Eye (tissue), 1 donor: ENCODE results near the gene KNSTRN.

ENCODE experiments used
- DNase-seq: peaks from one replicate; pipeline ENCODE4 v3.0.0-alpha.2; 2015

KNSTRN gene

GRCh38 chr15:40399370-40399769 lies 16.8 kb downstream of the KNSTRN start:
- DNase-seq: no peak

- peak; percentile 97 for DNase-seq
Measured at GRCh38 chr15:40405501-40406381, 23.2 kb downstream of the KNSTRN start, which contains the start of gene IVD. TSS of gene IVD (plus strand) at chr15:40405795. CDS start at chr15:40405828, 33 bp downstream.

GRCh38 chr15:40407330-40407990 lies 24.9 kb downstream of the KNSTRN start:
- no peak for DNase-seq

- no peak for DNase-seq
Measured at GRCh38 chr15:40409366-40409765, 26.8 kb downstream of the KNSTRN start.

DNA sequence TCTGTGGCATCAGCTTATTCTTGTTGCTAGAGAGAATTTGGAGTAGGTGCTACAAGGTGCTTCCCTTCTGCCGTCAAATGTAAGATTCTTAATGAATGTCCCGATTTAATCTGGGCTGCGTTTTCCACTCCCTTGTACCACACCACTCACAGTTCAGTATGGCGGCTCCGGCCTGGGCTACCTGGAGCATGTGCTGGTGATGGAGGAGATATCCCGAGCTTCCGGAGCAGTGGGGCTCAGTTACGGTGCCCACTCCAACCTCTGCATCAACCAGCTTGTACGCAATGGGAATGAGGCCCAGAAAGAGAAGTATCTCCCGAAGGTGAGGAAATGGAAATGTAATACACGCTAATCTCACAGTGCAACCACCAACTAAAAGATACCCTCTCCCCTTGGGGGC lies 28.0 kb downstream of the KNSTRN start:
- no peak for DNase-seq

DNA sequence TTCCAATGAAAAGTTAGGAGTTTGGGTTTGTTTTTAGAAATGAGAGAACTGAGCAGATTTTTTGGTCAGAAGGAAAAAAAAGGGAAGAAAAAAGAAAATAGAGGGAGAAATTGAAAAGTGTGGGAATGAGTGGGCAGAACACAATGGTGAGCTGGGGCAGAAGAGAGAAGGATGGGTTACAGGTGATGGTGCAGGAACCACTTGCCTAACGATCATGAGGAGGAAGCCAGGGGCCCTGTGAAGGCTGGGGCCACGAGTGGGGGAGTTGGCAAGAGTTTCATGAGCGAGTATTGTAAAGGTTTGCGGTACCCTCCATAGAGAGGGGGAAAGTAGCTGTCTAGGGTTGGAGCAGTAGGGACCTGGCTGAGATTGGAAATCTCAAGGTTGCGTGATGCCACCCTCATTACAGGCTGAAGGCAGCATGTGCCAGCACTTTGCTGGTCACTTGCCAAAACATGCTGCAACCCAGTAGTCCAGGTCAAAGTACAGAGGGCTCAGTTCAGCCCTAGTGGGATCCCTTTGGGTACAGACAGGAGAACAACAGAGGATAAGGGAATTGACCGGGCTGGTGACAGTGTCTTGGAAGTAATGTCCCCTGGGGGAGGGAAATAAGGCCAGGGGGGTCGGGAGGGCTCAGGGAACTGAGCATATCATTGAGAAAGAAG lies 29.7 kb downstream of the KNSTRN start:
- DNase-seq: no peak

DNA sequence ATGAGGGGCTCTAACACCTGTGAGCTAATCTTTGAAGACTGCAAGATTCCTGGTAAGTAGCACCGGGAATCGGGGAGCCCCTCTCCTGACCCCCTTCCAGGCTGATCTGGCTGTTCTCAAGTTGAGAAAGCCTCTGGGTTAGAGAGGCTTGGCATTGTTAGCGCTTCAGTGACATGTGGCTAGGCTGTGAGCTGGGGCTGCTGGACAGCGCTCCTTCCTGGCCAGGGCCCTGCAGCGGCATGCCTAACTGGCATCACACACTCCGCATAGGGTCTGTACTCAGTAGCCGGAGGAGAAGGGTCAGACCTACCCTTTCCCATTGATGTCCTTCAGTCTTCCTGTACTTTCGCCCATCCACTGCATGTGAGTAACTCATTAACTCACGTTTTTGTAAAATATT lies 30.5 kb downstream of the KNSTRN start:
- no peak for DNase-seq

DNA sequence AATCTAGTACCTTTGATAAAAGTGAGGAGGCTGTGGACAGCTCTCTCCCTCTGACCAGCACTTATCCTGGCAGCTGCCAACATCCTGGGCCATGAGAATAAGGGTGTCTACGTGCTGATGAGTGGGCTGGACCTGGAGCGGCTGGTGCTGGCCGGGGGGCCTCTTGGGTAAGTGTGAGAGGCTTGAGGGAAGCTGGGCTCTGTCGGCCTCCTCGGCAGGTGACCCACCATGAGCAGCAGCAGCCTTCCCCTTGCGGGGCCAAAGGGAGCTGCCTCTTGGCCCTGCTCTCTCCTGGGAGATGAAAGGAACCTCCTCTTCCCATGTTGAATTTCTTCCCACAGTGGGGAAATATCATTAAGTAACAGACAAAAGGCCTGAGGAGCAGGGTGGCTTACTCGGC lies 32.3 kb downstream of the KNSTRN start:
- no peak for DNase-seq

DNA sequence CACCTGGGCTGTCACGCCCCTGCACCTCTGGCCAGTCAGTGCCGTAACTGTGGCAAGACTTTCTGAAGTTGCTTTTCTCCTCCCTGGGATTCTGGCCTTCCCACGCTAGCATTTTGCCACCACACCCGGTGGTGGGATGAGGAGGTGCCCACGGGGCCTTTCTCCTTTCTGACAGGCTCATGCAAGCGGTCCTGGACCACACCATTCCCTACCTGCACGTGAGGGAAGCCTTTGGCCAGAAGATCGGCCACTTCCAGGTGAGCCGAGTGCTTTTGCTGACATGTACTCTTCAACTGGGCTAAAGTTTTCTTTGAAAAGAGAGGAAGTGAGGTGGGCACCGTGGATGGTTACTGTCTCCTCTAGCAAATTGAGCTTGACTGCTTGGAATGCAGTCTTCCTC lies 32.7 kb downstream of the KNSTRN start:
- DNase-seq: no peak

GRCh38 chr15:40416056-40416455 lies 33.5 kb downstream of the KNSTRN start:
- DNase-seq: no peak

- no peak for DNase-seq
Measured at GRCh38 chr15:40418126-40418525, 35.6 kb downstream of the KNSTRN start.

GRCh38 chr15:40420071-40420713 lies 37.7 kb downstream of the KNSTRN start:
- DNase-seq: no peak

DNA sequence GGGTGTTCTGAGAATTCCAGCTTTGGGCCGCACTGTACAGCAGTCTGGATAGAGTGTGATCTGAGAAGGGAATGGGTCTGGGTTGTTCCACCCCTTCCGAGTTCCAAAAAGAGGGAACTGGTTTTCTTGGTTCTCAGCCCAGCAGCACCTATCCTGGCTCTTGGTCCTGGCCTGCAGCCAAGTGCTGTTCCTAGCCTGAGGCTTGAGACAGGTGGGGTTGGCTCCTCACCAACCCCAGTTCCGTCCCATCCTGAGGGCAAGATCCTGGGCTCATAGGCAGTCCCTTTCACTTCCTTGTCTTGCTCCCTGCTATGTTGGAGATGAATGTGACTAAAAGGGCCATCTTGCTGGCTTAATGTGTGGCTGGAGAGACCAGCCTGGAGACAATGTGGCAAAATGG lies 38.3 kb downstream of the KNSTRN start:
- no peak for DNase-seq

GRCh38 chr15:40421246-40422157 lies 39.0 kb downstream of the KNSTRN start:
- DNase-seq: peak; percentile 89

DNA sequence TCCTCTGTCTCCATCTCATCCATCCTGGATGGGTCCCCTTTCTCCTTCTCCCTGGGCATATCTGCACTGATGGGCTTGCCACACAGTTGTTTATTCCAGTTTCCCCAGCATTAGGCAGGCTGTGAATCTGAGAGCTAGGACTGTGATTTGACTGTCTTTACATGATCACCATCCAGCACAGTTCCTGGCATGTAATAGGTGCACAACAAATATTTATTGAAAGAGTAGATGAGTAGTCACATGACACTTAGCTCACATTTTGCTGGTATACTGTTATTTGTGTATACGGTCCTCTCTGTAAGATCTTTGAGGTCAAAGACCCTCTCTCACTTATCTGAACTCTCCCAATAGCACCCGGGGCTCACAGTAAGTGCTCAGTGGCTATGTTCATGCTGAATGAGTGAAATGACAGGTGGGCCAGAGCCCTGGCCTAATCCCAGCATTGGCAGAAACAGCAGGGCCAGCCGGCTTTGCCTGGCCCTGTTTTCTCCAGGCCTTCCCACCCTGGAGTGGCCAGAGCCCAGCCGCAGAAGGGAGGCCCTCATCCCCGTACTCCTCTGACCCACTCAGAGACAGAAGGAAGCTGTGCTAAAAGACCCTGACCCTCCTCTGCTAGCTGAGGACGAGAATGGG lies 42.1 kb downstream of the KNSTRN start:
- no peak for DNase-seq

DNA sequence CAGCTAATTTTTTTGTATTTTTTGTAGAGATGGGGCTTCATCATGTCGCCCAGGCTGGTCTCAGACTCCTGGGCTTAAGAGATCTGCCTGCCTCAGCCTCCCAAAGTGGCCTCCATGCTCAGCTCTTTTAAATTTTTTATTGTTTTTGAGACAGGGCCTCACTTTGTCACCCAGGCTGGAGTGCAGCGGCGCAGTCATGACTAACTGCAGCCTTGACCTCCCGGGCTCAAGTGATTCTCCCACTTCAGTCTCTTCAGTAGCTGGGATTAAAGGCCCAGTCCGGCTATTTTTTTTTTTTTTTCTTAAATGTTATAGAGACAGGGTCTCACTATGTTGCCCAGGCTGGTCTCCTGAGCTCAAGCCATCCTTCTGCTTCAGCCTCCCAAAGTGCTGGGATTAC lies 43.2 kb downstream of the KNSTRN start:
- no peak for DNase-seq

DNA sequence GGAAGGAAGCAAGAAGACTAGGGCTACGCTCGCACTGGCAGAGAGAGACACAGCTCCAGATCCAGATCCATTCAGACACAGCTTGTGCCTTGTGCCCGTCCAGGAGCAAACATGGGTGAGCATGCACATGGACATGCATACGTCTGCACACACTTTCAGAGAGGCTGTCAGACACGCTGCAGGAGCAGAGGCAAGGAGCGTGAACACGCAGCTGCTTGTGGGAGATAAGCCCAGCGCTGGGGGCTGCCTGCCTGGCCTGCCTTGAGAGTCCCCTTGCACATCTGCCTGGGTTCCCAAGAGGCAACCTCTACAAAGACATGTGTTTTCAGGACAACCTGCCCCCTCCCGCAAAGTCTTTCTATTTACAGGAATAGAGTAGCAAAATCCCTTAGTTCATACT lies 44.7 kb downstream of the KNSTRN start:
- DNase-seq: no peak

GRCh38 chr15:40428185-40428584 lies 45.7 kb downstream of the KNSTRN start:
- no peak for DNase-seq

GRCh38 chr15:40429068-40429710 lies 46.7 kb downstream of the KNSTRN start:
- no peak for DNase-seq

DNA sequence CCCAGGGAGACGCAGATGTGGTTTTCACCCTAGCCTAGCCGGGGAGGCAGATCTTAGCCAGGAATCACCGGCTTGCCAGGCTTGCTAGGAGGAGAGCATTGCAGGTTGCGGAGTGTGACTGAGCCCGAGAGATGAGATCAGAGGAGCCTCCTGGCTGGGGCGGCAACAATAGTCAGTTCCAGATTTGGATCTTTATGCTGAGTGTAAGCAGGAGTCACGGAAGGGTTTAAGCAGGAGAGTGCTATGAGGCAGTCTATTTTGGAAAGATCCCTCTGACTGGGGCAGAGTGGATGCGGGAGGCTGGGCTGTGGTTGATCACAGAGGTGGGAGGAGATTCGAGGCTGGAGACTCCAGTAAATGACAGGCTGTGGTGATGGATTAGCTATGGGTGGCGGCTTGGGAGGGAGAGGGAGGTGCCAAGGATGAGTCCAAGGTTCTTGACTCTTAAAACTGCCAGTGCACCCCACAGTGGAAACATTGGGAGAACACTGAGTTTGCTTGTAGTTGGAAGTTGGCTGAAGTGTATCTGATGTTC lies 47.8 kb downstream of the KNSTRN start:
- DNase-seq: no peak
